ENCODE measurements around the gene SMIM34. TPM values are rescaled to one million over a fixed set of nuclear protein-coding genes. Genes with fewer than 3 reads are reported as not detected.
"Not testable (repeated sequence)": the region's sequence is repeated elsewhere in the genome, so short reads cannot be mapped to it uniquely, and the experiment has no call there.

SMIM34 gene
- total and polyA plus RNA-seq, 2 donors, result 0.05 TPM; not detected in 1

- not testable (repeated sequence) for H3K4me3 ChIP-seq (ENCODE audit: low read length in 2 of 2); H3K36me3 ChIP-seq (ENCODE audit: control insufficient read depth in 2 of 2, insufficient read depth in 2 of 2, low read length in 1 of 2); H3K27ac ChIP-seq (ENCODE audit: low read depth in 1 of 2, low read length in 1 of 2); H3K9me3 ChIP-seq (ENCODE audit: control insufficient read depth in 2 of 2, insufficient read depth in 1 of 2, low read length in 1 of 2); H3K27me3 ChIP-seq (ENCODE audit: control insufficient read depth in 2 of 2, insufficient read depth in 1 of 2, low read length in 1 of 2); DNase-seq (ENCODE audit: low read depth in 6 of 9, low spot score in 9 of 9); H3K4me1 ChIP-seq (ENCODE audit: control insufficient read depth in 2 of 2, insufficient read depth in 2 of 2, low read length in 2 of 2)
- WGBS, result no CpG with 5 or more reads among the region's 8 CpGs
These were observed 3.6 kb upstream of the SMIM34 start for GRCh38 chr21:34427339-34427738.

GRCh38 chr21:34417448-34418077 lies 6.2 kb downstream of the SMIM34 start:
- not testable (repeated sequence) for H3K36me3 ChIP-seq (ENCODE audit: control insufficient read depth in 2 of 2, insufficient read depth in 2 of 2, low read length in 1 of 2); H3K27ac ChIP-seq (ENCODE audit: low read depth in 1 of 2, low read length in 1 of 2); DNase-seq (ENCODE audit: low read depth in 6 of 9, low spot score in 9 of 9); H3K9me3 ChIP-seq (ENCODE audit: control insufficient read depth in 2 of 2, insufficient read depth in 1 of 2, low read length in 1 of 2); H3K4me1 ChIP-seq (ENCODE audit: control insufficient read depth in 2 of 2, insufficient read depth in 2 of 2, low read length in 2 of 2); H3K27me3 ChIP-seq (ENCODE audit: control insufficient read depth in 2 of 2, insufficient read depth in 1 of 2, low read length in 1 of 2); H3K4me3 ChIP-seq (ENCODE audit: low read length in 2 of 2)
- WGBS, result no CpG with 5 or more reads among the region's 5 CpGs

- H3K4me1 ChIP-seq (ENCODE audit: control insufficient read depth in 2 of 2, insufficient read depth in 2 of 2, low read length in 2 of 2); H3K4me3 ChIP-seq (ENCODE audit: low read length in 2 of 2); H3K27ac ChIP-seq (ENCODE audit: low read depth in 1 of 2, low read length in 1 of 2); H3K36me3 ChIP-seq (ENCODE audit: control insufficient read depth in 2 of 2, insufficient read depth in 2 of 2, low read length in 1 of 2); DNase-seq (ENCODE audit: low read depth in 6 of 9, low spot score in 9 of 9); H3K9me3 ChIP-seq (ENCODE audit: control insufficient read depth in 2 of 2, insufficient read depth in 1 of 2, low read length in 1 of 2); H3K27me3 ChIP-seq (ENCODE audit: control insufficient read depth in 2 of 2, insufficient read depth in 1 of 2, low read length in 1 of 2): not testable (repeated sequence)
- WGBS, result no CpG with 5 or more reads among the region's 9 CpGs
These were observed 16.5 kb downstream of the SMIM34 start for GRCh38 chr21:34407294-34407693.

- H3K36me3 ChIP-seq (ENCODE audit: control insufficient read depth in 2 of 2, insufficient read depth in 2 of 2, low read length in 1 of 2); H3K4me1 ChIP-seq (ENCODE audit: control insufficient read depth in 2 of 2, insufficient read depth in 2 of 2, low read length in 2 of 2); H3K27me3 ChIP-seq (ENCODE audit: control insufficient read depth in 2 of 2, insufficient read depth in 1 of 2, low read length in 1 of 2); H3K9me3 ChIP-seq (ENCODE audit: control insufficient read depth in 2 of 2, insufficient read depth in 1 of 2, low read length in 1 of 2); DNase-seq (ENCODE audit: low read depth in 6 of 9, low spot score in 9 of 9); H3K4me3 ChIP-seq (ENCODE audit: low read length in 2 of 2); H3K27ac ChIP-seq (ENCODE audit: low read depth in 1 of 2, low read length in 1 of 2): not testable (repeated sequence)
- WGBS, result no CpG with 5 or more reads among the region's 2 CpGs
These were observed 17.1 kb downstream of the SMIM34 start for GRCh38 chr21:34406676-34407075.

GRCh38 chr21:34406102-34406501 lies 17.6 kb downstream of the SMIM34 start:
- H3K27ac ChIP-seq (ENCODE audit: low read depth in 1 of 2, low read length in 1 of 2); H3K9me3 ChIP-seq (ENCODE audit: control insufficient read depth in 2 of 2, insufficient read depth in 1 of 2, low read length in 1 of 2); DNase-seq (ENCODE audit: low read depth in 6 of 9, low spot score in 9 of 9); H3K4me1 ChIP-seq (ENCODE audit: control insufficient read depth in 2 of 2, insufficient read depth in 2 of 2, low read length in 2 of 2); H3K36me3 ChIP-seq (ENCODE audit: control insufficient read depth in 2 of 2, insufficient read depth in 2 of 2, low read length in 1 of 2); H3K4me3 ChIP-seq (ENCODE audit: low read length in 2 of 2); H3K27me3 ChIP-seq (ENCODE audit: control insufficient read depth in 2 of 2, insufficient read depth in 1 of 2, low read length in 1 of 2): not testable (repeated sequence)
- WGBS, result no CpG with 5 or more reads among the region's 6 CpGs

GRCh38 chr21:34405686-34406085 lies 18.1 kb downstream of the SMIM34 start:
- no CpG with 5 or more reads among the region's 2 CpGs for WGBS
- H3K4me3 ChIP-seq (ENCODE audit: low read length in 2 of 2); H3K4me1 ChIP-seq (ENCODE audit: control insufficient read depth in 2 of 2, insufficient read depth in 2 of 2, low read length in 2 of 2); H3K27ac ChIP-seq (ENCODE audit: low read depth in 1 of 2, low read length in 1 of 2); H3K36me3 ChIP-seq (ENCODE audit: control insufficient read depth in 2 of 2, insufficient read depth in 2 of 2, low read length in 1 of 2); H3K9me3 ChIP-seq (ENCODE audit: control insufficient read depth in 2 of 2, insufficient read depth in 1 of 2, low read length in 1 of 2); DNase-seq (ENCODE audit: low read depth in 6 of 9, low spot score in 9 of 9); H3K27me3 ChIP-seq (ENCODE audit: control insufficient read depth in 2 of 2, insufficient read depth in 1 of 2, low read length in 1 of 2): not testable (repeated sequence)

- H3K27me3 ChIP-seq (ENCODE audit: control insufficient read depth in 2 of 2, insufficient read depth in 1 of 2, low read length in 1 of 2); DNase-seq (ENCODE audit: low read depth in 6 of 9, low spot score in 9 of 9); H3K36me3 ChIP-seq (ENCODE audit: control insufficient read depth in 2 of 2, insufficient read depth in 2 of 2, low read length in 1 of 2); H3K4me1 ChIP-seq (ENCODE audit: control insufficient read depth in 2 of 2, insufficient read depth in 2 of 2, low read length in 2 of 2); H3K27ac ChIP-seq (ENCODE audit: low read depth in 1 of 2, low read length in 1 of 2); H3K4me3 ChIP-seq (ENCODE audit: low read length in 2 of 2); H3K9me3 ChIP-seq (ENCODE audit: control insufficient read depth in 2 of 2, insufficient read depth in 1 of 2, low read length in 1 of 2): not testable (repeated sequence)
- WGBS, result no CpG with 5 or more reads among the region's 5 CpGs
These were observed 19.0 kb downstream of the SMIM34 start for GRCh38 chr21:34404742-34405141.

GRCh38 chr21:34400522-34400921 lies 23.2 kb downstream of the SMIM34 start:
- not testable (repeated sequence) for H3K27ac ChIP-seq (ENCODE audit: low read depth in 1 of 2, low read length in 1 of 2); H3K4me1 ChIP-seq (ENCODE audit: control insufficient read depth in 2 of 2, insufficient read depth in 2 of 2, low read length in 2 of 2); H3K27me3 ChIP-seq (ENCODE audit: control insufficient read depth in 2 of 2, insufficient read depth in 1 of 2, low read length in 1 of 2); H3K36me3 ChIP-seq (ENCODE audit: control insufficient read depth in 2 of 2, insufficient read depth in 2 of 2, low read length in 1 of 2); H3K4me3 ChIP-seq (ENCODE audit: low read length in 2 of 2); H3K9me3 ChIP-seq (ENCODE audit: control insufficient read depth in 2 of 2, insufficient read depth in 1 of 2, low read length in 1 of 2); DNase-seq (ENCODE audit: low read depth in 6 of 9, low spot score in 9 of 9)
- WGBS, result no CpG with 5 or more reads among the region's 5 CpGs

GRCh38 chr21:34383724-34384415 lies 39.9 kb downstream of the SMIM34 start:
- H3K27ac ChIP-seq (ENCODE audit: low read depth in 1 of 2, low read length in 1 of 2); H3K36me3 ChIP-seq (ENCODE audit: control insufficient read depth in 2 of 2, insufficient read depth in 2 of 2, low read length in 1 of 2); DNase-seq (ENCODE audit: low read depth in 6 of 9, low spot score in 9 of 9); H3K4me1 ChIP-seq (ENCODE audit: control insufficient read depth in 2 of 2, insufficient read depth in 2 of 2, low read length in 2 of 2); H3K4me3 ChIP-seq (ENCODE audit: low read length in 2 of 2); H3K27me3 ChIP-seq (ENCODE audit: control insufficient read depth in 2 of 2, insufficient read depth in 1 of 2, low read length in 1 of 2); H3K9me3 ChIP-seq (ENCODE audit: control insufficient read depth in 2 of 2, insufficient read depth in 1 of 2, low read length in 1 of 2): not testable (repeated sequence)
- WGBS, result no CpG with 5 or more reads among the region's 14 CpGs
